Effector memory CD8-positive, alpha-beta T cell (primary cell): ENCODE measurements around the gene FCHSD1.
"Not testable (repeated sequence)": the region's sequence is repeated elsewhere in the genome, so short reads cannot be mapped to it uniquely, and the experiment has no call there.

ENCODE experiments used
- ATAC-seq: fragments of 150-1000 bp; cut with Tn5 transposase; replicated peaks from 2 replicates; pipeline ENCODE4 v1.10.0; 2021; ENCODE audit warnings: mild to moderate bottlenecking, moderate library complexity
- DNase-seq, 3 experiments: peaks; one replicate each; pipeline ENCODE4 v3.0.0; 2021
- H3K27ac Mint-ChIP-seq, 2 donors: one replicate each; pipeline ENCODE4 v1.8.0; 2022; ENCODE audit warnings: mild to moderate bottlenecking in 2 of 2, mixed read lengths in 2 of 2, moderate library complexity in 2 of 2
- H3K27me3 Mint-ChIP-seq, 2 donors: one replicate each; pipeline ENCODE4 v1.8.0; 2022; ENCODE audit warnings: mixed read lengths in 2 of 2
- H3K36me3 Mint-ChIP-seq: one replicate; pipeline ENCODE4 v1.8.0; 2022; ENCODE audit warnings: mild to moderate bottlenecking, moderate library complexity, mixed read lengths; ENCODE audit not compliant: insufficient read depth
- H3K4me1 Mint-ChIP-seq, 2 donors: one replicate each; pipeline ENCODE4 v1.8.0; 2022; ENCODE audit warnings: low read depth in 2 of 2, mixed read lengths in 2 of 2
- H3K4me3 Mint-ChIP-seq, 2 donors: one replicate each; pipeline ENCODE4 v1.8.0; 2022; ENCODE audit warnings: mild to moderate bottlenecking in 2 of 2, mixed read lengths in 2 of 2, moderate library complexity in 2 of 2
- H3K9me3 Mint-ChIP-seq, 2 donors: one replicate each; pipeline ENCODE4 v1.8.0; 2022; ENCODE audit warnings: mixed read lengths in 2 of 2

FCHSD1 gene

DNA sequence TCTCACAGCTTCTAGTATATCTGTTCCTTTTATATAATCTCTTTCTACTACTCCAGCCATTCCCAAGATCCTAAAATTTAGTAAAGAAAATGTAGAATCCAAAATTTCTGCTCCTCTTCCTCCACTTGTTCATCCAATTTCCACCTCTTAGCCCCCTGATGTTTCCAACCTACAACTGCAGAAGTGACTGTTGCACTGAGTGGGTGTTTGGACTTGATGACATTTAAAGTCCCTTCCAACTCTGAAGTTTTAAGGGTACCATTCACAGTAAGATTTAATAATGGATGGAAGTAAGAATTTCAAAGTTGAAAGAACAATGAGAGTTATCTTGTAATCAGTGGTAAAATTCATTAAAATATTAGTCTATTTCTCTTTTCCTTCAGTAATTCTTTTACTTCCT, 37.9 kb downstream of the FCHSD1 start:
- H3K27me3 Mint-ChIP-seq = no peaks in the 10 kb centered on the region
- DNase-seq (no peak), ATAC-seq (no peak)
- H3K36me3 Mint-ChIP-seq = peaks cover 50% of the 10 kb centered on the region
- H3K9me3 Mint-ChIP-seq = no peaks in the 10 kb centered on the region
- peaks cover 51 to 73% of the 10 kb centered on the region in 2 donors for H3K4me1 Mint-ChIP-seq
- peak overlapping the region; percentile 20 to 50 for H3K27ac Mint-ChIP-seq
- peak overlapping the region; percentile 11 to 57 for H3K4me3 Mint-ChIP-seq

DNA sequence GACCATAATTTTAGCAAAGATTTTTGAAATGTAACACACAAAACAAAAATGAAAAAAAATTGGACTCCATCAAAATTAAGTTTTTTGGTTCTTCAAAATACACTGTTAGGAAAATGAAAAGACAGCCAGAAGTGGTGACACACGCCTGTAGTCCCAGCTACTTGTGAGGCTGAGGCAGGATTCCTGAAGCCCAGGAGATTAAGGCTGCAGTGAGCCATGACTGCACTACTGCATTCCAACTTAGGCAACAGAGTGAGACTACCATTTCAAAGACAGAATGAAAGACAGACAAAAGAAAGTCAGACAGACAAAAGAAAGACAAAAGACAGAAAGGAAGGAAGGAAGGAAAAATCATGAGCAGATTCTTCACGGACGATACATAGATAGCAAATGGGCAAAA, 39.9 kb downstream of the FCHSD1 start:
- ATAC-seq = no peak
- no peaks in the 10 kb centered on the region for H3K27me3 Mint-ChIP-seq
- peaks cover 50 to 70% of the 10 kb centered on the region in 2 donors for H3K4me1 Mint-ChIP-seq
- peaks cover 53% of the 10 kb centered on the region for H3K36me3 Mint-ChIP-seq
- no peak for DNase-seq
- H3K9me3 Mint-ChIP-seq = no peaks in the 10 kb centered on the region
- H3K27ac Mint-ChIP-seq = peak overlapping the region in 1 of 2 donors; percentile 83
- peak overlapping the region; percentile 41 to 47 for H3K4me3 Mint-ChIP-seq

GRCh38 chr5:141609921-141610320, 41.3 kb downstream of the FCHSD1 start:
- Mint-ChIP-seq H3K4me3 (peak overlapping the region; percentile 41 to 71), H3K27ac (peak overlapping the region; percentile 76 to 83), H3K4me1 (peaks cover 52 to 73% of the 10 kb centered on the region in 2 donors), H3K36me3 (peaks cover 61% of the 10 kb centered on the region)
- H3K27me3 Mint-ChIP-seq, ATAC-seq, DNase-seq, H3K9me3 Mint-ChIP-seq: not testable (repeated sequence)

GRCh38 chr5:141609044-141609443, 42.2 kb downstream of the FCHSD1 start:
- no peaks in the 10 kb centered on the region for H3K27me3 Mint-ChIP-seq
- H3K4me3 Mint-ChIP-seq = peak overlapping the region; percentile 10 to 71
- peaks cover 57 to 74% of the 10 kb centered on the region in 2 donors for H3K4me1 Mint-ChIP-seq
- no peaks in the 10 kb centered on the region for H3K9me3 Mint-ChIP-seq
- ATAC-seq (no peak), DNase-seq (no peak)
- peak overlapping the region; percentile 88 to 90 for H3K27ac Mint-ChIP-seq
- H3K36me3 Mint-ChIP-seq = peaks cover 52% of the 10 kb centered on the region

DNA sequence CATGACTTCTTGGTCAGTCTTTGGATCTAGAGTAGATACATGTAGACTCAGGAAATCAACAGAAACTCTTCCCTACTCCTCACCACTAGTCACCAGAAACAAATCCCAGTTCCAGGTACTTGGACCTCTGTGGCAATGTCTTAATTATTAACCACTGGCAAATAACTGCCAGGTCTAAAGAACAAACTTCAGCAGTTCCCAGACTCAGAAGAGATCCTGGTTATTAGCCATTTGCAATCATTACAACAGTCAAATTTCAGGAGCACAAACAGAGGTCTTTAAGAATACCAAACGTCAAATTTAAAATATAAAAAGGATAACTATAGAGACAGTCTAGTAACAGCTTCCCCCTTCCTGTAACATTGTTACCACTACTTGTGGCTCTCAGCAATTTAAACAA, 42.7 kb downstream of the FCHSD1 start:
- peak overlapping the region; percentile 71 to 77 for H3K4me3 Mint-ChIP-seq
- H3K27ac Mint-ChIP-seq = peak overlapping the region; percentile 88 to 90
- H3K4me1 Mint-ChIP-seq = peaks cover 61 to 75% of the 10 kb centered on the region in 2 donors
- no peaks in the 10 kb centered on the region for H3K9me3 Mint-ChIP-seq
- no peaks in the 10 kb centered on the region for H3K27me3 Mint-ChIP-seq
- H3K36me3 Mint-ChIP-seq = peaks cover 48% of the 10 kb centered on the region
- DNase-seq = no peak
- ATAC-seq = no peak

DNA sequence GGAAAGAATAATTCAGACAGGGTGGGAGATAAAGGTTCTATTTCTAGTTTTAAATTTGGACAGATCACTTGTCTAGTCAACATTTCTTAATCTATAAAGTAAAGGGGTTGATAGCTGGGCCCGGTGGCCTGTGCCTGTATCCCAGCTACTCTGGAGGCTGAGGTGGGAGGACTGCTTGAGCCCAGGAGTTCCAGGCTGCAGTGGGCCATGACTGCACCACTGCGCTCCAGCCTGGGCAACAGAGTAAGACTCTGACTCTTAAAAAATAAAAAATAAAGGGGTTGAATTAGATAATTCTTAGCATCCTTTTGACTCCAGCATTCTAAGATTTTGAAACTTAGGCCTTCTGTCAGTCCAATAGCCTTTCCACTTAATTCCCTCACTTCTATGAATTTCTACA, 43.2 kb downstream of the FCHSD1 start:
- no peaks in the 10 kb centered on the region for H3K9me3 Mint-ChIP-seq
- peaks cover 43% of the 10 kb centered on the region for H3K36me3 Mint-ChIP-seq
- peak overlapping the region; percentile 88 to 90 for H3K27ac Mint-ChIP-seq
- DNase-seq (no peak), ATAC-seq (no peak)
- peak overlapping the region; percentile 71 to 77 for H3K4me3 Mint-ChIP-seq
- H3K27me3 Mint-ChIP-seq = no peaks in the 10 kb centered on the region
- peaks cover 57 to 74% of the 10 kb centered on the region in 2 donors for H3K4me1 Mint-ChIP-seq

- H3K9me3 Mint-ChIP-seq = no peaks in the 10 kb centered on the region
- H3K27me3 Mint-ChIP-seq = no peaks in the 10 kb centered on the region
- peak overlapping the region; percentile 88 to 90 for H3K27ac Mint-ChIP-seq
- ATAC-seq = peak; percentile 97
- H3K4me3 Mint-ChIP-seq = peak overlapping the region; percentile 71 to 77
- DNase-seq = peak; percentile 66 to 73 (median 66)
- peaks cover 55 to 67% of the 10 kb centered on the region in 2 donors for H3K4me1 Mint-ChIP-seq
- H3K36me3 Mint-ChIP-seq = peaks cover 29% of the 10 kb centered on the region
These were observed 45.5 kb downstream of the FCHSD1 start for GRCh38 chr5:141605523-141606277.

DNA sequence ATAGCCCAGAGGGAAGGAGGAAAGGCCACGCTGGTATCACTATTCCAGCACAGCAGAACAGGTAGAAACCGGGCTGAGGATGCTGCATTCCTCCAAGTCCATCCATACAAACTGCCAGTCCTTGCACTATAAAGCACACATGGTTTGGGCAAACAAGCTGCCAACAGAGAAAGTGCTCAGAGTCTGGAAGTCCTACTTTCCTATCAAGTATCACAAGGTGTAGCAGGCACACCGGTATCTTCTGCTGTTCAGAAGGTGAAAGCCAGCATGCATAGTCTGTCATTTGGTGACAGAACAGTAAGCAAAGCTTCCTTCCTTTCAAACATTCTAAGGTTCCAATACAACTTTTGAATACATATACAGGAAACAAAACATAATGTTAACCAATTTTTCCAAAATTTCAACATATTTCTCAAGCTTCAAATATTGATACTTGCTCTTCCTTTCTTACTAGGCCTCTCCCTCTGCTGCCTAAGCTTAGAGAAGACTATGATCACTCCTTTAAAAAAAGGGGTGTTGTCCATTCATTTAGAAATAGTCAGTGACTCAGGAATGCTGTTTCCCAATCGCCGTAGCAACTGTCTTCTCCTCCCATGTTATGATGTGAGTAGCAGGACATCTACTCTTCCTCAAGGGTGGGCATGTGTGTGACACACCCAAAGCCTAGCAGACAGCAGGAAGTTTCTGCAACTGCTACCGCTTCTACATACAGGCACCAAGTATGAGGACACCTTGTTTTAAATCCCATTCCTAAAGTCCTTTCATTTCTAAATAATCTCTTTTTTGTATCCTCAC, 47.1 kb downstream of the FCHSD1 start:
- Mint-ChIP-seq H3K36me3 (peaks cover 23% of the 10 kb centered on the region), H3K9me3 (no peaks in the 10 kb centered on the region), H3K4me3 (peak overlapping the region; percentile 67 to 76), H3K27ac (peak overlapping the region; percentile 88 to 90), H3K27me3 (no peaks in the 10 kb centered on the region), H3K4me1 (peaks cover 60 to 70% of the 10 kb centered on the region in 2 donors)
- DNase-seq (no peak), ATAC-seq (no peak)

DNA sequence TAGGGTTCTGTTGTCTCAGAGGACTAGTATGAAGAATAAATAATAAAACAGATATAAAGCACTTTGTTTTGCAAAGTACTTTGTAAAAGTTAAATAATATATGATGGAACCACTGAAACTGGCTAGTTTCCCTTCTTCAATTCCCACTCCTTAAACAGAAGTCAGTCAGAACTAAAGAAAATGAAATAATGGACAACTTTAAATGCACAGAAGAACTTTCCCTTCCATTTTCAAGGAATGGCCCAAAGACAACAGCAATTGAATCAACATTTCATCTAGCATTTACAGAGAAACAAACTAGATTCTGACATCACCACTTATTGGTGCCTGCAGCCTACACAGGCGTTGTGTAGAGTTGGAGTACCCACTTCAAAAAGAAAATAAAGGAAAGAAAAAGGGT, 48.6 kb downstream of the FCHSD1 start:
- no peak for DNase-seq
- no peak for ATAC-seq
- Mint-ChIP-seq H3K27ac (peak overlapping the region; percentile 88 to 90), H3K4me3 (peak overlapping the region; percentile 51 to 76), H3K9me3 (no peaks in the 10 kb centered on the region), H3K4me1 (peaks cover 60 to 69% of the 10 kb centered on the region in 2 donors), H3K36me3 (peaks cover 19% of the 10 kb centered on the region), H3K27me3 (no peaks in the 10 kb centered on the region)

GRCh38 chr5:141598391-141599345, 52.5 kb downstream of the FCHSD1 start:
- H3K9me3 Mint-ChIP-seq = no peaks in the 10 kb centered on the region
- H3K4me3 Mint-ChIP-seq = peak overlapping the region; percentile 49 to 55
- H3K27ac Mint-ChIP-seq = peak overlapping the region; percentile 52 to 83
- peaks cover 50 to 54% of the 10 kb centered on the region in 2 donors for H3K4me1 Mint-ChIP-seq
- no peaks in the 10 kb centered on the region for H3K27me3 Mint-ChIP-seq
- ATAC-seq (peak; percentile 70), DNase-seq (no peak)
- H3K36me3 Mint-ChIP-seq = peaks cover 20% of the 10 kb centered on the region

- Mint-ChIP-seq H3K27ac (peak overlapping the region; percentile 52 to 87), H3K4me1 (peaks cover 47 to 48% of the 10 kb centered on the region in 2 donors), H3K4me3 (peak overlapping the region; percentile 27 to 49), H3K9me3 (no peaks in the 10 kb centered on the region), H3K36me3 (peaks cover 21% of the 10 kb centered on the region), H3K27me3 (no peaks in the 10 kb centered on the region)
- DNase-seq = no peak
- no peak for ATAC-seq
These were observed 53.4 kb downstream of the FCHSD1 start for GRCh38 chr5:141597814-141598213.

- DNase-seq (no peak), ATAC-seq (no peak)
- Mint-ChIP-seq H3K27me3 (no peaks in the 10 kb centered on the region), H3K4me1 (peaks cover 47 to 50% of the 10 kb centered on the region in 2 donors), H3K27ac (peak overlapping the region; percentile 52 to 87), H3K9me3 (no peaks in the 10 kb centered on the region), H3K4me3 (peak overlapping the region; percentile 27 to 49), H3K36me3 (peaks cover 19% of the 10 kb centered on the region)
These were observed 53.8 kb downstream of the FCHSD1 start for GRCh38 chr5:141597394-141597793.

- H3K27me3 Mint-ChIP-seq = no peaks in the 10 kb centered on the region
- H3K9me3 Mint-ChIP-seq = no peaks in the 10 kb centered on the region
- no peak for DNase-seq
- H3K36me3 Mint-ChIP-seq = peaks cover 24% of the 10 kb centered on the region
- no peak for ATAC-seq
- peak overlapping the region; percentile 52 to 87 for H3K27ac Mint-ChIP-seq
- H3K4me3 Mint-ChIP-seq = peak overlapping the region in 1 of 2 donors; percentile 49
- H3K4me1 Mint-ChIP-seq = peaks cover 48 to 50% of the 10 kb centered on the region in 2 donors
These were observed 54.4 kb downstream of the FCHSD1 start for GRCh38 chr5:141596867-141597266.
